A549 (cell line): ENCODE measurements around the gene MACROD1. TPM values are rescaled to one million over a fixed set of nuclear protein-coding genes. Genes with fewer than 3 reads are reported as not detected.
A peak's percentile ranks its signal among the peaks of the same experiment; 100 is the strongest.

Experiments
- ATAC-seq, 2 experiments: fragments of 200-7000 bp in 1 of 2; fragments of >200 bp in 1 of 2; cut with Nextera tagmentation in 1 of 2; cut with Tn5 transposase in 1 of 2; 3 replicates each; pipeline versions ENCODE4 v1.8.0 to v1.9.1; 2018 to 2020; ENCODE audit warnings: mild to moderate bottlenecking in 1 of 2, moderate library complexity in 1 of 2
- CTCF ChIA-PET: fragments of 300-600 bp; sonication (Branson Sonifier 250); formaldehyde crosslinking; extraction: SDS; loops from one replicate; lab custom pipeline; 2021; ENCODE audit warnings: antibody characterized with exemption, inconsistent platforms; lab: Yijun Ruan, JAX
- POLR2A ChIA-PET: fragments of 350-600 bp; formaldehyde crosslinking; extraction: SDS; loops from one replicate; lab custom pipeline; 2021; ENCODE audit warnings: antibody characterized with exemption, inconsistent platforms; lab: Yijun Ruan, JAX
- DNase-seq, 2 experiments: peaks; one replicate each; pipeline versions ENCODE4 v3.0.0 to v3.0.0-alpha.2; 2011 to 2016; ENCODE audit warnings: low read depth in 1 of 2, low spot score in 1 of 2
- FAIRE-seq: peaks from 2 replicates; lab custom pipeline; 2011; peaks lifted over from hg19 to GRCh38; lab: Jason Lieb, UNC
- H3K27ac ChIP-seq, 2 experiments: fragments of >200 bp; sonication (Bioruptor Twin); formaldehyde crosslinking; 3 replicates each; pipeline ENCODE4 v1.5.1; 2016 to 2017
- H3K4me1 ChIP-seq: fragments of >200 bp; sonication (Bioruptor Twin); formaldehyde crosslinking; 3 replicates; pipeline ENCODE4 v1.6.1; 2016
- H3K4me2 ChIP-seq: fragments of >200 bp; sonication (Bioruptor Twin); formaldehyde crosslinking; 3 replicates; pipeline ENCODE4 v1.6.1; 2016
- H3K4me3 ChIP-seq: fragments of >200 bp; sonication (Bioruptor Twin); formaldehyde crosslinking; 3 replicates; pipeline ENCODE4 v1.5.1; 2016
- H3K9me3 ChIP-seq: fragments of >200 bp; sonication (Bioruptor Twin); formaldehyde crosslinking; 3 replicates; pipeline ENCODE4 v1.6.1; 2016
- CBX2 ChIP-seq: fragments of 200-600 bp; sonication (generic); IDR thresholded peaks from 2 replicates; pipeline ENCODE4 v1.6.1; 2016; ENCODE audit warnings: low read depth, mild to moderate bottlenecking, borderline replicate concordance
- CHD4 ChIP-seq: fragments of 200-600 bp; sonication (generic); IDR thresholded peaks from 2 replicates; pipeline ENCODE4 v1.6.1; 2016; ENCODE audit warnings: antibody characterized with exemption, mild to moderate bottlenecking, borderline replicate concordance
- EHF ChIP-seq: fragments of 250-450 bp; sonication (Bioruptor Pico); IDR thresholded peaks from 2 replicates; pipeline ENCODE4 v1.5.0; 2020; ENCODE audit warnings: mild to moderate bottlenecking
- EHMT2 ChIP-seq: fragments of 200-600 bp; sonication (generic); IDR thresholded peaks from 2 replicates; pipeline ENCODE4 v1.6.1; 2016; ENCODE audit warnings: antibody characterized with exemption, low read depth, mild to moderate bottlenecking, moderate library complexity
- EP300 ChIP-seq, 2 experiments: fragments of >200 bp; sonication (Bioruptor Twin); formaldehyde crosslinking; IDR thresholded peaks; 2 replicates in 1 of 2; 3 replicates in 1 of 2; pipeline ENCODE4 v1.6.1; 2016 to 2017
- ESRRA ChIP-seq: fragments of 150-350 bp; IDR thresholded peaks from 2 replicates; pipeline ENCODE4 v1.6.1; 2014; ENCODE audit warnings: mild to moderate bottlenecking, low read length, borderline replicate concordance
- FOSB ChIP-seq: fragments of 250-450 bp; sonication (Bioruptor Pico); IDR thresholded peaks from 2 replicates; pipeline ENCODE4 v1.5.0; 2020; ENCODE audit warnings: mild to moderate bottlenecking, moderate library complexity
- FOXS1 ChIP-seq: fragments of 250-450 bp; sonication (Bioruptor Pico); IDR thresholded peaks from 2 replicates; pipeline ENCODE4 v1.5.0; 2020; ENCODE audit warnings: mild to moderate bottlenecking, moderate library complexity
- HDAC2 ChIP-seq: fragments of 200-600 bp; sonication (generic); IDR thresholded peaks from 2 replicates; pipeline ENCODE4 v1.6.1; 2016
- HEYL ChIP-seq: fragments of 250-450 bp; sonication (Bioruptor Pico); IDR thresholded peaks from 2 replicates; pipeline ENCODE4 v1.8.0; 2021; ENCODE audit warnings: mild to moderate bottlenecking, moderate library complexity
- HMGXB4 ChIP-seq: fragments of 250-450 bp; sonication (Bioruptor Pico); IDR thresholded peaks from 2 replicates; pipeline ENCODE4 v1.5.0; 2021; ENCODE audit warnings: mild to moderate bottlenecking, moderate library complexity, borderline replicate concordance
- HOXA7 ChIP-seq: fragments of 250-450 bp; sonication (Bioruptor Pico); IDR thresholded peaks from 2 replicates; pipeline ENCODE4 v1.5.0; 2020; ENCODE audit warnings: mild to moderate bottlenecking, moderate library complexity
- HOXB5 ChIP-seq: fragments of 250-450 bp; sonication (Bioruptor Pico); IDR thresholded peaks from 2 replicates; pipeline ENCODE4 v1.5.0; 2020; ENCODE audit warnings: mild to moderate bottlenecking, moderate library complexity
- JUN ChIP-seq, 2 experiments: fragments of >200 bp; sonication (Bioruptor Twin); formaldehyde crosslinking; IDR thresholded peaks; 2 replicates in 1 of 2; 3 replicates in 1 of 2; pipeline ENCODE4 v1.6.1; 2016 to 2017
- KDM5A ChIP-seq: fragments of 200-600 bp; sonication (generic); IDR thresholded peaks from 2 replicates; pipeline ENCODE4 v1.6.1; 2016; ENCODE audit warnings: antibody characterized with exemption, mild to moderate bottlenecking
- MAFK ChIP-seq: fragments of 450-650 bp; IDR thresholded peaks from 2 replicates; pipeline ENCODE4 v1.6.1; 2014; ENCODE audit not compliant: partially characterized antibody
- MAZ ChIP-seq: fragments of 150-350 bp; IDR thresholded peaks from 2 replicates; pipeline ENCODE4 v1.6.1; 2014; ENCODE audit warnings: antibody characterized with exemption, low read depth, low read length, borderline replicate concordance
- MYC ChIP-seq: IDR thresholded peaks from 2 replicates; pipeline ENCODE4 v1.6.1; 2012; ENCODE audit warnings: mild to moderate bottlenecking, inconsistent platforms, low read length, improper control_type of control experiment, borderline replicate concordance
- NFE2L2 ChIP-seq: fragments of 150-350 bp; conservative IDR thresholded peaks from 2 replicates; pipeline ENCODE4 v1.6.1; 2014; ENCODE audit warnings: low read length
- NR3C1 ChIP-seq: fragments of >200 bp; sonication (Bioruptor Twin); formaldehyde crosslinking; IDR thresholded peaks from 3 replicates; pipeline ENCODE4 v1.6.1; 2017
- PBX3 ChIP-seq: IDR thresholded peaks from 2 replicates; pipeline ENCODE4 v1.6.1; 2012
- POLR2A ChIP-seq: IDR thresholded peaks from 2 replicates; pipeline ENCODE4 v1.6.1; 2012; ENCODE audit warnings: mild to moderate bottlenecking, low read length
- REST ChIP-seq: fragments of 200-600 bp; sonication (generic); IDR thresholded peaks from 2 replicates; pipeline ENCODE4 v1.6.1; 2016; ENCODE audit warnings: antibody characterized with exemption, mild to moderate bottlenecking, moderate library complexity
- SREBF2 ChIP-seq: fragments of 450-650 bp; IDR thresholded peaks from 2 replicates; pipeline ENCODE4 v1.6.1; 2014; ENCODE audit warnings: mild to moderate bottlenecking, moderate library complexity
- TP53 ChIP-seq: fragments of 250-450 bp; sonication (Bioruptor Pico); IDR thresholded peaks from 2 replicates; pipeline ENCODE4 v1.5.0; 2021; ENCODE audit warnings: mild to moderate bottlenecking, moderate library complexity
- ZC3H11A ChIP-seq: fragments of 450-650 bp; IDR thresholded peaks from 2 replicates; pipeline ENCODE4 v1.6.1; 2014; ENCODE audit warnings: antibody characterized with exemption, mild to moderate bottlenecking
- WGBS: methylation state at CpG from one replicate; pipeline ENCODE4 v1.1.6; 2017; ENCODE audit errors: missing lambda C conversion rate; 5-methylcytosine and 5-hydroxymethylcytosine counted together
- polyA plus RNA-seq, 4 experiments: library from polyadenylated mRNA; depleted of rRNA in 3 of 4; stranded (reverse); fragments of >200 nt; fragmentation: RNase III in 1 of 4; extraction: RNeasy Plus Mini Kit Qiagen cat#74134 plus additional on column Dnase treatment in 1 of 4; gene quantifications; 2 replicates in 3 of 4; 3 replicates in 1 of 4; pipeline ENCODE4 v1.2.3, GENCODE V29; 2011 to 2017
- TF ChIP-seq, protein P1 (sequence below): IDR thresholded peaks from 2 replicates; pipeline ENCODE4 v1.6.1; 2012
- TF ChIP-seq, protein P2 (sequence below): fragments of >200 bp; sonication (Bioruptor Twin); formaldehyde crosslinking; IDR thresholded peaks from 2 replicates; pipeline ENCODE4 v1.6.1; 2016
- TF ChIP-seq, protein P3 (sequence below): fragments of 150-350 bp; IDR thresholded peaks from 2 replicates; pipeline ENCODE4 v1.6.1; 2014; ENCODE audit warnings: low read depth, mild to moderate bottlenecking, low read length
- TF ChIP-seq, protein P4 (sequence below): fragments of 450-650 bp; IDR thresholded peaks from 2 replicates; pipeline ENCODE4 v1.6.1; 2014; ENCODE audit warnings: antibody characterized with exemption
- TF ChIP-seq, protein P5 (sequence below): fragments of 250-450 bp; sonication (Bioruptor Pico); IDR thresholded peaks from 2 replicates; pipeline ENCODE4 v1.5.0; 2020; ENCODE audit warnings: low read depth, mild to moderate bottlenecking, moderate library complexity

Gene MACROD1
- polyA plus RNA-seq, 2 of the 4 experiments (the other 2 are of a cell fraction): 15.1 to 16.6 TPM

GRCh38 chr11:63986156-63986931 is 179.6 kb downstream of the MACROD1 start, which contains the start of gene OTUB1:
Gene OTUB1, plus strand, starts transcription at chr11:63986438. Its CDS starts 19 bp downstream, at chr11:63986457.
- peak within 1 kb of the TSS; percentile 82 for H3K4me2 ChIP-seq
- ChIA-PET CTCF (interaction anchor here (2.7 kb wide), 1 partner anchor 14 kb away, joined by 9 read pairs; no protein-coding TSS in a partner anchor), POLR2A (interaction anchor here (0.5 to 1.9 kb wide), 4 partner anchors 9 to 82 kb away, joined by 3 to 9 read pairs (median 3); partner anchors contain the start of gene COX8A)
- DNase-seq (peak; percentile 94 to 95), ATAC-seq (peak; percentile 94 to 96), FAIRE-seq (peak; percentile 49)
- peaks cover 10% of the 10 kb centered on the region; the same call in 2 of the 3 replicates for H3K4me1 ChIP-seq
- WGBS: 1% methylated on average over 39 of the region's 63 CpGs
- H3K27ac ChIP-seq: peak within 1 kb of the TSS; percentile 98 to 99
- peak within 1 kb of the TSS; percentile 99 for H3K4me3 ChIP-seq
- no peaks in the 10 kb centered on the region for H3K9me3 ChIP-seq
- TF ChIP-seq NFE2L2 (no peak), EHMT2 (no peak), PBX3 (no peak), EP300 (IDR thresholded peaks at IDR 0.05) (no peak), KDM5A (peak; percentile 93), MYC (no peak), SREBF2 (no peak), CHD4 (no peak), MAFK (no peak), HDAC2 (no peak; the same call in 1 of the 2 replicates), JUN (IDR thresholded peaks at IDR 0.05) (peak; percentile 73 to 92; a peak in 4 of 5 replicates), FOSB (CRISPR knock-in tag) (no peak), HOXA7 (CRISPR knock-in tag) (no peak), HOXB5 (no peak), MAZ (0 out of 2 replicates have a peak, but pooled peaks have one; percentile 23), POLR2A (peak; percentile 77), ZC3H11A (no peak), ESRRA (no peak), NR3C1 (no peak), FOXS1 (no peak), EHF (CRISPR knock-in tag) (no peak), TP53 (CRISPR knock-in tag) (no peak), HMGXB4 (CRISPR knock-in tag) (no peak), CBX2 (no peak), HEYL (CRISPR knock-in tag) (no peak), REST (no peak)
- TF ChIP-seq, protein P1, sequence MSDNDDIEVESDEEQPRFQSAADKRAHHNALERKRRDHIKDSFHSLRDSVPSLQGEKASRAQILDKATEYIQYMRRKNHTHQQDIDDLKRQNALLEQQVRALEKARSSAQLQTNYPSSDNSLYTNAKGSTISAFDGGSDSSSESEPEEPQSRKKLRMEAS: peak; percentile 71; the same call in 1 of the 2 replicates
- TF ChIP-seq, protein P2, sequence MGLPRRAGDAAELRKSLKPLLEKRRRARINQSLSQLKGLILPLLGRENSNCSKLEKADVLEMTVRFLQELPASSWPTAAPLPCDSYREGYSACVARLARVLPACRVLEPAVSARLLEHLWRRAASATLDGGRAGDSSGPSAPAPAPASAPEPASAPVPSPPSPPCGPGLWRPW: no peak
- TF ChIP-seq, protein P3, sequence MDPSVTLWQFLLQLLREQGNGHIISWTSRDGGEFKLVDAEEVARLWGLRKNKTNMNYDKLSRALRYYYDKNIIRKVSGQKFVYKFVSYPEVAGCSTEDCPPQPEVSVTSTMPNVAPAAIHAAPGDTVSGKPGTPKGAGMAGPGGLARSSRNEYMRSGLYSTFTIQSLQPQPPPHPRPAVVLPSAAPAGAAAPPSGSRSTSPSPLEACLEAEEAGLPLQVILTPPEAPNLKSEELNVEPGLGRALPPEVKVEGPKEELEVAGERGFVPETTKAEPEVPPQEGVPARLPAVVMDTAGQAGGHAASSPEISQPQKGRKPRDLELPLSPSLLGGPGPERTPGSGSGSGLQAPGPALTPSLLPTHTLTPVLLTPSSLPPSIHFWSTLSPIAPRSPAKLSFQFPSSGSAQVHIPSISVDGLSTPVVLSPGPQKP: no peak
- TF ChIP-seq, protein P4, sequence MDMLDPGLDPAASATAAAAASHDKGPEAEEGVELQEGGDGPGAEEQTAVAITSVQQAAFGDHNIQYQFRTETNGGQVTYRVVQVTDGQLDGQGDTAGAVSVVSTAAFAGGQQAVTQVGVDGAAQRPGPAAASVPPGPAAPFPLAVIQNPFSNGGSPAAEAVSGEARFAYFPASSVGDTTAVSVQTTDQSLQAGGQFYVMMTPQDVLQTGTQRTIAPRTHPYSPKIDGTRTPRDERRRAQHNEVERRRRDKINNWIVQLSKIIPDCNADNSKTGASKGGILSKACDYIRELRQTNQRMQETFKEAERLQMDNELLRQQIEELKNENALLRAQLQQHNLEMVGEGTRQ: 0 out of 2 replicates have a peak, but pooled peaks have one; percentile 10
- TF ChIP-seq, protein P5, sequence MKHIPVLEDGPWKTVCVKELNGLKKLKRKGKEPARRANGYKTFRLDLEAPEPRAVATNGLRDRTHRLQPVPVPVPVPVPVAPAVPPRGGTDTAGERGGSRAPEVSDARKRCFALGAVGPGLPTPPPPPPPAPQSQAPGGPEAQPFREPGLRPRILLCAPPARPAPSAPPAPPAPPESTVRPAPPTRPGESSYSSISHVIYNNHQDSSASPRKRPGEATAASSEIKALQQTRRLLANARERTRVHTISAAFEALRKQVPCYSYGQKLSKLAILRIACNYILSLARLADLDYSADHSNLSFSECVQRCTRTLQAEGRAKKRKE (CRISPR knock-in tag): no peak
